CD4-positive, alpha-beta T cell treated with Interleukin-10 for 1 hour (primary cell): ENCODE data around the gene CTNNAL1.
"Not testable (repeated sequence)": the region's sequence is repeated elsewhere in the genome, so short reads cannot be mapped to it uniquely, and the experiment has no call there.

Experiments used
- DNase-seq: peaks from one replicate; pipeline ENCODE4 v3.0.0-alpha.2; 2020

Gene CTNNAL1

GRCh38 chr9:109012876-109013678 is at the start of gene CTNNAL1:
Gene CTNNAL1 (minus strand): TSS chr9:109013499. CDS start chr9:109013442, 57 bp downstream.
- peak; percentile 92 for DNase-seq

- DNase-seq = no peak
Measured at GRCh38 chr9:109062543-109062942, 49.2 kb upstream of the CTNNAL1 start.

GRCh38 chr9:109060191-109060590 is 46.9 kb upstream of the CTNNAL1 start:
- no peak for DNase-seq

- not testable (repeated sequence) for DNase-seq
Measured at GRCh38 chr9:109053121-109053520, 39.8 kb upstream of the CTNNAL1 start.

GRCh38 chr9:109052416-109052815 is 39.1 kb upstream of the CTNNAL1 start:
- no peak for DNase-seq

- no peak for DNase-seq
Measured at GRCh38 chr9:109051733-109052132, 38.4 kb upstream of the CTNNAL1 start.

GRCh38 chr9:109050444-109050843 is 37.1 kb upstream of the CTNNAL1 start:
- DNase-seq = no peak

GRCh38 chr9:109048822-109049221 is 35.5 kb upstream of the CTNNAL1 start:
- no peak for DNase-seq

- DNase-seq = no peak
Measured at GRCh38 chr9:109047259-109047658, 34.0 kb upstream of the CTNNAL1 start.

GRCh38 chr9:109046346-109046745 is 33.0 kb upstream of the CTNNAL1 start:
- no peak for DNase-seq

GRCh38 chr9:109043578-109043977 is 30.3 kb upstream of the CTNNAL1 start:
- no peak for DNase-seq

- no peak for DNase-seq
Measured at GRCh38 chr9:109040571-109040970, 27.3 kb upstream of the CTNNAL1 start.

- no peak for DNase-seq
Measured at GRCh38 chr9:109039539-109039938, 26.2 kb upstream of the CTNNAL1 start.

- no peak for DNase-seq
Measured at GRCh38 chr9:109037946-109038715, 24.8 kb upstream of the CTNNAL1 start.

GRCh38 chr9:109036744-109037680 is 23.7 kb upstream of the CTNNAL1 start:
- DNase-seq = no peak

- no peak for DNase-seq
Measured at GRCh38 chr9:109035684-109036423, 22.6 kb upstream of the CTNNAL1 start.

- no peak for DNase-seq
Measured at GRCh38 chr9:109033941-109034700, 20.8 kb upstream of the CTNNAL1 start.

- no peak for DNase-seq
Measured at GRCh38 chr9:109031241-109031640, 17.9 kb upstream of the CTNNAL1 start.

GRCh38 chr9:109030426-109030825 is 17.1 kb upstream of the CTNNAL1 start:
- DNase-seq = no peak

GRCh38 chr9:109028457-109028856 is 15.2 kb upstream of the CTNNAL1 start:
- no peak for DNase-seq

GRCh38 chr9:109027176-109027575 is 13.9 kb upstream of the CTNNAL1 start:
- DNase-seq = no peak
